ENCODE measurements around the gene KAT8. TPM values are rescaled to one million over a fixed set of nuclear protein-coding genes. Genes with fewer than 3 reads are reported as not detected.
"Not testable (repeated sequence)": the region's sequence is repeated elsewhere in the genome, so short reads cannot be mapped to it uniquely, and the experiment has no call there.

KAT8 gene
- total and polyA plus RNA-seq, 12 donors, result 51.9 to 107 (median 66.0) TPM

- no peak for ATAC-seq
- no peak for DNase-seq
- TF ChIP-seq, protein P1, sequence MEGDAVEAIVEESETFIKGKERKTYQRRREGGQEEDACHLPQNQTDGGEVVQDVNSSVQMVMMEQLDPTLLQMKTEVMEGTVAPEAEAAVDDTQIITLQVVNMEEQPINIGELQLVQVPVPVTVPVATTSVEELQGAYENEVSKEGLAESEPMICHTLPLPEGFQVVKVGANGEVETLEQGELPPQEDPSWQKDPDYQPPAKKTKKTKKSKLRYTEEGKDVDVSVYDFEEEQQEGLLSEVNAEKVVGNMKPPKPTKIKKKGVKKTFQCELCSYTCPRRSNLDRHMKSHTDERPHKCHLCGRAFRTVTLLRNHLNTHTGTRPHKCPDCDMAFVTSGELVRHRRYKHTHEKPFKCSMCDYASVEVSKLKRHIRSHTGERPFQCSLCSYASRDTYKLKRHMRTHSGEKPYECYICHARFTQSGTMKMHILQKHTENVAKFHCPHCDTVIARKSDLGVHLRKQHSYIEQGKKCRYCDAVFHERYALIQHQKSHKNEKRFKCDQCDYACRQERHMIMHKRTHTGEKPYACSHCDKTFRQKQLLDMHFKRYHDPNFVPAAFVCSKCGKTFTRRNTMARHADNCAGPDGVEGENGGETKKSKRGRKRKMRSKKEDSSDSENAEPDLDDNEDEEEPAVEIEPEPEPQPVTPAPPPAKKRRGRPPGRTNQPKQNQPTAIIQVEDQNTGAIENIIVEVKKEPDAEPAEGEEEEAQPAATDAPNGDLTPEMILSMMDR (IDR thresholded peaks at IDR 0.05), result no peak
- no peaks in the 10 kb centered on the region for H3K36me3 ChIP-seq
- peaks cover 8 to 33% (median 25%) of the 10 kb centered on the region in 9 donors for H3K4me1 ChIP-seq
- H3K27me3 ChIP-seq, result peaks cover 0 to 15% (median 7%) of the 10 kb centered on the region in 7 donors
- peak overlapping the region in 9 of 10 donors; percentile 65 to 91 (median 82) for H3K27ac ChIP-seq
- peak overlapping the region in 9 of 10 donors; percentile 33 to 62 (median 51) for H3K4me3 ChIP-seq
- WGBS, 2 donors, result 56 to 58% methylated on average over 22 of the region's 22 CpGs
- H3K9me3 ChIP-seq, result no peaks in the 10 kb centered on the region
- intact Hi-C loops (cut with DNase I), result loop anchor here in 8 of 10 donors (2.0 to 10.0 kb wide), 11 partner anchors 34 to 158 kb away; partner anchors contain the start of genes BCKDK (in 5 of the 8), HSD3B7 (in 5 of the 8), FUS (in 2 of the 8) and STX4 (in 1 of the 8)
Measured at GRCh38 chr16:31143011-31143693, 25.7 kb downstream of the KAT8 start.

GRCh38 chr16:31143694-31144148 is 26.3 kb downstream of the KAT8 start:
- Histone ChIP-seq H3K4me3 (no peak overlapping the region), H3K27ac (no peak overlapping the region), H3K27me3 (peaks cover 0 to 19% (median 10%) of the 10 kb centered on the region in 7 donors), H3K9me3 (no peaks in the 10 kb centered on the region), H3K4me1 (peaks cover 3 to 28% (median 21%) of the 10 kb centered on the region in 9 donors), H3K36me3 (no peaks in the 10 kb centered on the region)
- WGBS, 2 donors, result 87 to 89% methylated on average over 8 of the region's 8 CpGs
- TF ChIP-seq, protein P1 (IDR thresholded peaks at IDR 0.05), result no peak
- ATAC-seq, result no peak
- intact Hi-C loops (cut with DNase I), result loop anchor here in 8 of 10 donors (2.0 to 10.0 kb wide), 11 partner anchors 35 to 159 kb away; partner anchors contain the start of genes BCKDK (in 5 of the 8), HSD3B7 (in 5 of the 8), FUS (in 2 of the 8) and STX4 (in 1 of the 8)
- DNase-seq, result no peak

- peaks cover 0 to 22% (median 13%) of the 10 kb centered on the region in 7 donors for H3K27me3 ChIP-seq
Measured at GRCh38 chr16:31144418-31144817, 27.0 kb downstream of the KAT8 start.

GRCh38 chr16:31145398-31145990 is 28.0 kb downstream of the KAT8 start:
- intact Hi-C loops (cut with DNase I), result loop anchor here in 4 of 10 donors (10.0 kb wide), 2 partner anchors 151 to 161 kb away; partner anchors contain the start of gene HSD3B7 (in 2 of the 4)

More at GRCh38 chr16:31144418-31144817, 27.0 kb downstream of the KAT8 start:
- ATAC-seq, H3K36me3 ChIP-seq, H3K27ac ChIP-seq, DNase-seq, H3K4me3 ChIP-seq, H3K9me3 ChIP-seq: not testable (repeated sequence)
- peaks cover 0 to 21% (median 15%) of the 10 kb centered on the region in 9 donors for H3K4me1 ChIP-seq
- intact Hi-C loops (cut with DNase I), result loop anchor here in 8 of 10 donors (5.0 to 10.0 kb wide), 7 partner anchors 37 to 160 kb away; partner anchors contain the start of genes BCKDK (in 4 of the 8), HSD3B7 (in 4 of the 8), FUS (in 1 of the 8) and STX4 (in 1 of the 8)
- WGBS, 2 donors, result 92 to 93% methylated on average over 7 of the region's 7 CpGs

More at GRCh38 chr16:31145398-31145990, 28.0 kb downstream of the KAT8 start:
- TF ChIP-seq, protein P1 (IDR thresholded peaks at IDR 0.05), result no peak
- peaks cover 0 to 25% (median 13%) of the 10 kb centered on the region in 7 donors for H3K27me3 ChIP-seq
- H3K4me3 ChIP-seq, result no peak overlapping the region
- DNase-seq (no peak), ATAC-seq (no peak)
- H3K4me1 ChIP-seq, result peaks cover 0 to 28% (median 15%) of the 10 kb centered on the region in 9 donors
- no peaks in the 10 kb centered on the region for H3K9me3 ChIP-seq
- no peak overlapping the region for H3K27ac ChIP-seq
- WGBS, 2 donors, result 74 to 82% methylated on average over 12 of the region's 12 CpGs
- no peaks in the 10 kb centered on the region for H3K36me3 ChIP-seq

Data from heart right ventricle (tissue), 16 donors.